ENCODE data around the gene FNDC3B.
"Not testable (repeated sequence)": the region's sequence is repeated elsewhere in the genome, so short reads cannot be mapped to it uniquely, and the experiment has no call there.

GRCh38 chr3:172242471-172242870 lies 203.1 kb downstream of the FNDC3B start:
- not testable (repeated sequence) for TF ChIP-seq CTCF (IDR thresholded peaks at IDR 0.05); ZFX (IDR thresholded peaks at IDR 0.05; ENCODE audit: borderline replicate concordance)
